Hypothalamus (tissue), 51 donors: Measurements from ENCODE around the gene PCDHGB3.
"Not testable (repeated sequence)": the region's sequence is repeated elsewhere in the genome, so short reads cannot be mapped to it uniquely, and the experiment has no call there.

Experiments used
- DNase-seq, 51 donors: peaks; one replicate each; lab custom pipeline; 2025; lab: John Stamatoyannopoulos, UW

The PCDHGB3 gene

DNA sequence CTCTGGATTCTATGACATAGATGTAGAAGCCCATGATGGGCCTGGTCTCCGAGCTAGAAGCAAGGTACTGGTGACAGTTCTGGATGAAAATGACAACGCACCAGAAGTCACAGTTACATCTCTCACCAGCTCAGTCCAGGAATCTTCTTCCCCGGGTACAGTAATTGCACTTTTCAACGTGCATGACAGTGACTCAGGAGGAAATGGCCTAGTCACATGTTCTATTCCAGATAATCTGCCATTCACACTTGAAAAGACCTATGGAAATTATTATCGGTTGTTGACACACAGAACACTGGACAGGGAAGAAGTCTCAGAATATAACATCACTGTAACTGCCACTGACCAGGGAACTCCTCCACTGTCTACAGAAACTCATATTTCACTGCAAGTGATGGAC, 13.9 kb upstream of the PCDHGB3 start:
- no peak for DNase-seq

- DNase-seq: no peak
Observed at GRCh38 chr5:141356950-141357349, 13.1 kb upstream of the PCDHGB3 start.

- DNase-seq: no peak
Observed at GRCh38 chr5:141359790-141360426, 10.1 kb upstream of the PCDHGB3 start, which contains the start of gene PCDHGB2. PCDHGB2 (plus strand) TSS chr5:141359994; CDS start chr5:141360136, 142 bp downstream.

DNA sequence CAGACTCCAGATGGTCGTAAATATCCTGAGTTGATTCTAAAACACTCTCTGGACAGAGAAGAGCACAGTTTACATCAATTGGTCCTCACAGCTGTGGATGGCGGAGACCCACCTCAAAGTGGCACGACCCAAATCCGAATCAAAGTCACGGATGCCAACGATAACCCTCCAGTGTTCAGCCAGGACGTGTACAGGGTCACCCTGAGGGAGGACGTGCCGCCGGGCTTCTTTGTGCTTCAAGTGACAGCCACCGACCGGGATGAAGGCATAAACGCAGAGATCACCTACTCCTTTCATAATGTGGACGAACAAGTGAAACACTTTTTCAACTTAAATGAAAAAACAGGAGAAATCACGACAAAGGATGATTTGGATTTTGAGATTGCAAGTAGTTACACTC, 9.4 kb upstream of the PCDHGB3 start:
- no peak for DNase-seq

GRCh38 chr5:141362719-141363118, 7.3 kb upstream of the PCDHGB3 start:
- DNase-seq: no peak

- DNase-seq: no peak
Observed at GRCh38 chr5:141363952-141364660, 5.9 kb upstream of the PCDHGB3 start, which contains the start of gene PCDHGA5. PCDHGA5 (plus strand) TSS chr5:141364162; CDS start chr5:141364331, 169 bp downstream.

- DNase-seq: no peak
Observed at GRCh38 chr5:141366016-141366896, 3.8 kb upstream of the PCDHGB3 start.

DNA sequence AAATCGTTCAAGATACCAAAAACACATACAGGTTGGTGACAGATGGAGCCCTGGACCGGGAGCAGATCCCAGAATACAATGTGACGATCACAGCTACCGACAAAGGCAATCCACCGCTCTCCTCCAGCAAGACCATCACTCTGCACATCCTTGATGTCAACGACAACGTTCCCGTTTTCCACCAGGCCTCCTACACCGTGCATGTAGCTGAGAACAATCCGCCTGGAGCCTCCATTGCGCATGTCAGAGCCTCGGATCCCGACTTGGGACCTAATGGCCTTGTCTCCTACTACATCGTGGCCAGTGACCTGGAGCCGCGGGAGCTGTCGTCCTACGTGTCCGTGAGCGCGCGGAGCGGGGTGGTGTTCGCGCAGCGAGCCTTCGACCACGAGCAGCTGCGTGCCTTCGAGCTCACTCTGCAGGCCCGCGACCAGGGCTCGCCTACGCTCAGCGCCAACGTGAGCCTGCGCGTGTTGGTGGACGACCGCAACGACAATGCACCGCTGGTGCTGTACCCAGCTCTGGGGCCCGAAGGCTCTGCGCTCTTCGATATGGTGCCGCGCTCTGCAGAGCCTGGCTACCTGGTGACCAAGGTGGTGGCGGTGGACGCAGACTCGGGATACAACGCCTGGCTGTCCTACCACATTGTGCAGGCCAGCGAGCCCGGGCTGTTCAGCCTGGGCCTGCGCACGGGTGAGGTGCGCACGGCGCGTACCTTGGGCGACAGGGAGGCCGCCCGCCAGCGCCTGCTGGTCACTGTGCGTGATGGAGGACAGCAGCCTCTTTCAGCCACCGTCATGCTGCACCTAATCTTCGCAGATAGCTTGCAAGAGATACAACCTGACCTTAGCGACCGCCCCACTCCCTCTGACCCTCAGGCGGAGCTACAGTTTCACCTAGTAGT, 1.8 kb downstream of the PCDHGB3 start:
- DNase-seq: no peak

DNA sequence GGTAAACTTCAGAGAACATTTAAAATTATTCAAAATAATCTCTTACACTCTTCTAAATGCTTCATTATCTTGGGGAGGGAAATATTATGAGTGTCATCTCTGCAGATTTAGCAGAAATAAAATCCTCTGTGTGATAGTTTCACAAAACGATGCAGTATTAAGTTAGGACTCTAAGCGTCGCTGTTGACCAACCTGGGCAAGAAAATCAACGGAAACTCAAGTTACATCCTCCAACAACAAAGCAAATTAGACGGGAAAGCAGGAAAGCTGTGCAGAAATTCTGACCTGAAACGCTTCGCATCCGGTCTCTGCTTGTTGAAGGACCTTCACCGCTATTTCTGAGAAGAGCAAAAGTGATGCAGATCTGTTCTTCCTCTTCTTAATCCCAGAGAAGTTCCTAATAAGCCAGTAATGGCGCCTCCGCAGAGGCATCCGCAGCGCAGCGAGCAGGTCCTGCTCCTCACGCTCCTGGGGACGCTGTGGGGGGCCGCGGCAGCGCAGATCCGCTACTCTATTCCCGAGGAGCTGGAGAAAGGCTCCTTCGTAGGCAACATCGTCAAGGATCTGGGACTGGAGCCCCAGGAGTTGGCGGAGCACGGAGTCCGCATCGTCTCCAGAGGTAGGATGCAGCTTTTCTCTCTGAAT, 3.8 kb downstream of the PCDHGB3 start, which contains the start of gene PCDHGA6:
Gene PCDHGA6, plus strand, starts transcription at position 219 of the 645 bp plus-strand sequence. Its CDS starts 193 bp downstream, at position 412.
- no peak for DNase-seq

DNA sequence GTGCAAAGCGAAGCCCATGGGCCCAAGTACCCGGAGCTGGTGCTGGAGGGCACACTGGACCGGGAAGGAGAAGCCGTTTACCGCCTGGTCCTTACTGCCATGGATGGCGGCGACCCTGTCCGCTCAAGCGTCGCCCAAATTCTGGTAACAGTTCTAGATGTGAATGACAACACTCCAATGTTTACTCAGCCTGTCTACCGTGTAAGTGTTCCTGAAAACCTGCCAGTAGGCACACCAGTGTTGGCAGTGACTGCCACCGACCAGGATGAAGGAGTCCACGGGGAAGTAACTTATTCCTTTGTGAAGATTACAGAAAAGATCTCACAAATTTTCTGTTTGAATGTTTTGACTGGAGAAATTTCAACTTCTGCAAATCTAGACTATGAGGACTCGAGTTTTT, 4.6 kb downstream of the PCDHGB3 start:
- DNase-seq: no peak

DNA sequence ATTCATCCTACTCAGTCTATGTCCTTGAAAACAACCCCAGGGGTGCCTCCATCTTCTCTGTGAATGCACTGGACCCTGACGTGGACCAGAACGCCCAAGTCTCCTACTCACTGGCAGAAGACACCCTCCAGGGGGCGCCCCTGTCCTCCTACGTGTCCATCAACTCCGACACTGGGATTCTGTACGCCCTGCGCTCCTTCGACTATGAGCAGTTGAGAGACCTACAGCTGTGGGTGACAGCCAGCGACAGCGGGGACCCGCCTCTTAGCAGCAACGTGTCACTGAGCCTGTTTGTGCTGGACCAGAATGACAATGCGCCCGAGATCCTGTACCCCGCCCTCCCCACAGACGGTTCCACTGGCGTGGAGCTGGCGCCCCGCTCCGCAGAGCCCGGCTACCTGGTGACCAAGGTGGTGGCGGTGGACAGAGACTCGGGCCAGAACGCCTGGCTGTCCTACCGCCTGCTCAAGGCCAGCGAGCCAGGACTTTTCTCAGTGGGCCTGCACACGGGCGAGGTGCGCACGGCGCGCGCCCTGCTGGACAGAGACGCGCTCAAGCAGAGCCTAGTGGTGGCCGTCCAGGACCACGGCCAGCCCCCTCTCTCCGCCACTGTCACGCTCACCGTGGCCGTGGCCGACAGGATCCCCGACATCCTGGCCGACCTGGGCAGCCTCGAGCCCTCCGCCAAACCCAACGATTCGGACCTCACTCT, 5.6 kb downstream of the PCDHGB3 start:
- DNase-seq: not testable (repeated sequence)

DNA sequence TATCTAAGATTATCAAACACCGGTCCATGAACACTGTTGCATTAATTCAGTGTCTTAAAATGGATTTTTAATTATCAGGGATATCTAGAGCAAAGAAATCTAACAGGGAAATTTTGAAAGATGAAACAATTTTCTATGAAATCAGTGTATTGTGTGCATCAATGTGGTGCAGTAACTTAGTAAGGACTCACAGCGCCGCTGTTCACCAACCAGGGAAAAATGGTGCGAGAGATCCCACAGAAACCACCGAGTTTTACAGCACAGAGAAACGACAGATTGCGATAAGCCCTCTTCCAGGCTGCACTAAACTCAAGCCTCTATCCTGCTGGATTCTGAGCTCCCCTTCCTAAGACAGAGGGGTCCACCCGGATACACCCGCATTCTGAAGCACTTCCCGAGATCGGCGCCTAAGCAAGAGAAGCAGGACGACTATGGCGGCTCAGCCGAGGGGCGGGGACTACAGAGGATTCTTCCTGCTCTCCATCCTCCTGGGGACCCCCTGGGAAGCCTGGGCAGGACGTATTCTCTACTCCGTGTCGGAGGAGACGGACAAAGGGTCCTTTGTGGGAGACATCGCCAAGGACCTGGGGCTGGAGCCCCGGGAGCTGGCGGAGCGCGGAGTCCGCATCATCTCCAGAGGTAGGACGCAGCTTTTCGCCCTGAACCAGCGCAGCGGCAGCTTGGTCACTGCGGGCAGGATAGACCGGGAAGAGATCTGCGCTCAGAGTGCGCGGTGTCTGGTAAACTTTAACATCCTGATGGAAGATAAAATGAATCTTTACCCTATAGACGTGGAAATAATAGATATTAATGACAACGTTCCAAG, 12.6 kb downstream of the PCDHGB3 start, which contains the start of gene PCDHGA7:
Gene PCDHGA7, plus strand, starts transcription at position 274 of the 826 bp plus-strand sequence. Its CDS starts 158 bp downstream, at position 432.
- DNase-seq: no peak

DNA sequence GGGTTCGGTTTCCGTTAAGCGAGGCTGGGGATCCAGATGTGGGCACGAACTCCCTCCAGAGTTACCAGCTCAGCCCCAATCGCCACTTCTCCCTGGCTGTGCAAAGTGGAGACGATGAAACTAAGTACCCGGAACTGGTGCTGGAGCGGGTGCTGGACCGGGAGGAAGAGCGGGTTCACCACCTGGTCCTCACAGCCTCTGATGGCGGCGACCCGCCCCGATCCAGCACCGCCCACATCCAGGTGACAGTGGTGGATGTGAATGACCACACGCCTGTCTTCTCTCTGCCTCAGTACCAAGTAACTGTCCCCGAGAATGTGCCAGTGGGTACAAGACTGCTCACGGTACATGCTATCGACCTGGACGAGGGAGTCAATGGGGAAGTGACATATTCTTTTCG, 13.3 kb downstream of the PCDHGB3 start:
- no peak for DNase-seq

- DNase-seq: no peak
Observed at GRCh38 chr5:141384471-141385267, 14.6 kb downstream of the PCDHGB3 start.

GRCh38 chr5:141387557-141388311, 17.7 kb downstream of the PCDHGB3 start, which contains the start of gene PCDHGB4:
PCDHGB4 (plus strand) TSS chr5:141387698; CDS start chr5:141387885, 187 bp downstream.
- not testable (repeated sequence) for DNase-seq

DNA sequence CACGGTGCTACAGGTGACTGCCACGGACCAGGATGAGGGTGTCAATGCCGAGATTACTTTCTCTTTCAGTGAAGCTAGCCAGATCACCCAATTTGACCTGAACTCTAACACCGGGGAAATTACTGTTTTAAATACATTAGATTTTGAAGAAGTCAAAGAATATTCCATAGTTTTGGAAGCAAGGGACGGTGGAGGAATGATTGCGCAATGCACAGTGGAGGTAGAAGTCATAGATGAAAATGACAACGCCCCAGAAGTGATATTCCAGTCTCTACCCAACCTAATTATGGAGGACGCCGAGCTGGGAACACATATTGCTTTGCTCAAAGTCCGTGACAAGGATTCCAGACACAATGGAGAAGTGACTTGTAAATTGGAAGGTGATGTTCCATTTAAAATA, 18.6 kb downstream of the PCDHGB3 start:
- DNase-seq: no peak
